K562 (cell line): ENCODE data around the gene ZNF529. TPM values are rescaled to one million over a fixed set of nuclear protein-coding genes. Genes with fewer than 3 reads are reported as not detected.

ENCODE experiments used
- CHD4 ChIP-seq: fragments of 200-600 bp; sonication (generic); IDR thresholded peaks from 3 replicates; pipeline ENCODE4 v1.6.1; 2012; ENCODE audit warnings: low read depth, mild to moderate bottlenecking, mixed read lengths, low read length, inconsistent platforms; ENCODE audit not compliant: insufficient read depth, insufficient replicate concordance, poor library complexity, severe bottlenecking
- E4F1 ChIP-seq: fragments of 250-450 bp; sonication (Bioruptor Pico); IDR thresholded peaks from 2 replicates; pipeline ENCODE4 v1.5.0; 2021; ENCODE audit warnings: mild to moderate bottlenecking, borderline replicate concordance
- HOXB6 ChIP-seq: fragments of 250-450 bp; sonication (Bioruptor Pico); IDR thresholded peaks from 2 replicates; pipeline ENCODE4 v1.5.1; 2022; ENCODE audit warnings: mild to moderate bottlenecking, borderline replicate concordance
- MEIS2 ChIP-seq: fragments of 450-650 bp; IDR thresholded peaks from 2 replicates; pipeline ENCODE4 v1.6.1; 2014; ENCODE audit warnings: mild to moderate bottlenecking; ENCODE audit not compliant: partially characterized antibody
- MITF ChIP-seq: IDR thresholded peaks from 2 replicates; pipeline ENCODE4 v1.6.1; 2014; ENCODE audit warnings: antibody characterized with exemption
- NELFE ChIP-seq: IDR thresholded peaks from 2 replicates; pipeline ENCODE4 v1.6.1; 2011; ENCODE audit warnings: mild to moderate bottlenecking; ENCODE audit not compliant: insufficient read depth, insufficient read length
- NKRF ChIP-seq: fragments of 450-650 bp; IDR thresholded peaks from 2 replicates; pipeline ENCODE4 v1.6.1; 2016; ENCODE audit warnings: borderline replicate concordance
- PYGO2 ChIP-seq: fragments of 450-650 bp; IDR thresholded peaks from 2 replicates; pipeline ENCODE4 v1.6.1; 2016; ENCODE audit warnings: mild to moderate bottlenecking, missing genetic modification characterization, moderate library complexity, missing compliant biosample characterization
- TFAM ChIP-seq: fragments of 250-450 bp; sonication (Bioruptor Pico); conservative IDR thresholded peaks from 2 replicates; pipeline ENCODE4 v1.5.0; 2021; ENCODE audit warnings: mild to moderate bottlenecking, moderate library complexity
- ZBTB40 ChIP-seq, 2 experiments: fragments of 450-650 bp in 1 of 2; sonication (generic) in 1 of 2; formaldehyde crosslinking in 1 of 2; IDR thresholded peaks; 2 replicates each; pipeline versions ENCODE4 v1.7.1 to v1.9.0; 2016 to 2022; ENCODE audit warnings: inconsistent platforms in 1 of 2, mild to moderate bottlenecking in 1 of 2, missing genetic modification reagents in 1 of 2
- polyA plus RNA-seq, 8 experiments: library from polyadenylated mRNA; depleted of rRNA in 4 of 8; stranded (reverse) in 5 of 8; unstranded in 3 of 8; fragments of >200 nt; fragmentation: Nextera tagmentation in 2 of 8; fragmentation: Illumina TruSeq in 1 of 8; extraction: Ambion mirVana in 2 of 8; extraction: Trizol in 1 of 8; gene quantifications; 2 replicates each; pipeline versions ENCODE4 v1.2.1 to v1.2.3, GENCODE V29; 2011 to 2014; ENCODE audit warnings: inconsistent platforms in 1 of 8, missing spikeins in 1 of 8
- total RNA-seq, 7 experiments: library from RNA; depleted of rRNA in 6 of 7; stranded (reverse); fragments of >200 nt in 6 of 7; fragmentation: Illumina TruSeq in 2 of 7; extraction: Trizol in 2 of 7; gene quantifications; 2 replicates each; pipeline versions ENCODE4 v1.2.1 to v1.2.3, GENCODE V29; 2011 to 2021; ENCODE audit warnings: low replicate concordance in 1 of 7

The ZNF529 gene
- total and polyA plus RNA-seq, 9 of the 15 experiments (the other 6 are each of a cell fraction or from before 2014, with no cell fraction given) = 2.4 to 12.6 (median 6.3) TPM

GRCh38 chr19:36528194-36528920 lies 44.7 kb downstream of the ZNF529 start, which contains the start of gene ZNF260 (continued):
- TF ChIP-seq ZBTB40 (IDR thresholded peaks at IDR 0.05) = peak; percentile 49; the same call in 1 of the 2 replicates
- no peak for TF ChIP-seq ZBTB40 (CRISPR knock-in tag; IDR thresholded peaks at IDR 0.05)
- TF ChIP-seq MEIS2 = peak; percentile 24
- TF ChIP-seq CHD4 = no peak
- no peak for TF ChIP-seq TFAM (CRISPR knock-in tag)
- TF ChIP-seq E4F1 = no peak
- 0 out of 2 replicates have a peak, but pooled peaks have one; percentile 86 for TF ChIP-seq NKRF
- no peak for TF ChIP-seq MITF
- TF ChIP-seq PYGO2 (tag) = no peak
- TF ChIP-seq HOXB6 (CRISPR knock-in tag) = no peak
- TF ChIP-seq NELFE = no peak
